H9 (cell line): Measurements from ENCODE around the gene SUOX. TPM values are rescaled to one million over a fixed set of nuclear protein-coding genes. Genes with fewer than 3 reads are reported as not detected.

ENCODE experiments used
- DNase-seq: peaks from one replicate; pipeline ENCODE4 v3.0.0-alpha.2; 2017
- H2AFZ ChIP-seq: one replicate; pipeline ENCODE4 v1.6.1; 2013; ENCODE audit warnings: mild to moderate bottlenecking, low read length, control low read depth, moderate library complexity
- H2AK5ac ChIP-seq: 2 replicates; pipeline ENCODE4 v1.6.1; 2013; ENCODE audit warnings: low read length, control low read depth, mixed read lengths; ENCODE audit not compliant: insufficient read length
- H2BK120ac ChIP-seq: one replicate; pipeline ENCODE4 v1.6.1; 2013; ENCODE audit warnings: low read depth, mild to moderate bottlenecking, low read length, control low read depth, inconsistent platforms; ENCODE audit not compliant: poor library complexity, severe bottlenecking
- H2BK12ac ChIP-seq: 2 replicates; pipeline ENCODE4 v1.6.1; 2013; ENCODE audit warnings: low read length, control low read depth, mixed read lengths, low read depth; ENCODE audit not compliant: insufficient read length
- H2BK15ac ChIP-seq: 2 replicates; pipeline ENCODE4 v1.6.1; 2013; ENCODE audit warnings: low read depth, low read length, control low read depth
- H2BK20ac ChIP-seq: one replicate; pipeline ENCODE4 v1.6.1; 2013; ENCODE audit warnings: low read depth, mild to moderate bottlenecking, low read length, control low read depth, inconsistent platforms; ENCODE audit not compliant: poor library complexity, severe bottlenecking
- H2BK5ac ChIP-seq: 2 replicates; pipeline ENCODE4 v1.6.1; 2013; ENCODE audit warnings: low read length, control low read depth, mixed read lengths; ENCODE audit not compliant: insufficient read length
- H3K14ac ChIP-seq: 2 replicates; pipeline ENCODE4 v1.6.1; 2013; ENCODE audit warnings: low read length, control low read depth; ENCODE audit not compliant: insufficient read depth
- H3K18ac ChIP-seq: 2 replicates; pipeline ENCODE4 v1.6.1; 2013; ENCODE audit warnings: low read depth, mild to moderate bottlenecking, mixed read lengths, low read length, control low read depth; ENCODE audit not compliant: insufficient read length
- H3K23ac ChIP-seq: 2 replicates; pipeline ENCODE4 v1.6.1; 2013; ENCODE audit warnings: low read length, control low read depth, mixed read lengths, low read depth; ENCODE audit not compliant: insufficient read length
- H3K23me2 ChIP-seq: 2 replicates; pipeline ENCODE4 v1.6.1; 2013; ENCODE audit warnings: low read depth, mild to moderate bottlenecking, mixed read lengths, low read length, control low read depth; ENCODE audit not compliant: insufficient read length, poor library complexity, severe bottlenecking
- H3K27ac ChIP-seq: 2 replicates; pipeline ENCODE4 v1.5.1; 2013; ENCODE audit warnings: low read length, control low read depth, mixed read lengths, low read depth; ENCODE audit not compliant: insufficient read length
- H3K27me3 ChIP-seq: 2 replicates; pipeline ENCODE4 v1.6.1; 2013; ENCODE audit warnings: low read length, control low read depth, inconsistent platforms; ENCODE audit not compliant: insufficient read depth
- H3K4ac ChIP-seq: 2 replicates; pipeline ENCODE4 v1.6.1; 2013; ENCODE audit warnings: low read depth, mild to moderate bottlenecking, control low read depth, inconsistent platforms, low read length, moderate library complexity
- H3K4me1 ChIP-seq: 2 replicates; pipeline ENCODE4 v1.6.1; 2013; ENCODE audit warnings: low read length, control low read depth, inconsistent platforms; ENCODE audit not compliant: insufficient read depth
- H3K4me2 ChIP-seq: 2 replicates; pipeline ENCODE4 v1.6.1; 2013; ENCODE audit warnings: low read length, control low read depth, mixed read lengths; ENCODE audit not compliant: insufficient read length, insufficient read depth
- H3K56ac ChIP-seq: 2 replicates; pipeline ENCODE4 v1.6.1; 2013; ENCODE audit warnings: low read depth, mild to moderate bottlenecking, mixed read lengths, low read length, control low read depth; ENCODE audit not compliant: insufficient read length
- H3K79me1 ChIP-seq: 2 replicates; pipeline ENCODE4 v1.6.1; 2013; ENCODE audit warnings: low read depth, mild to moderate bottlenecking, moderate library complexity, low read length, control low read depth, inconsistent platforms; ENCODE audit not compliant: insufficient read depth, poor library complexity, severe bottlenecking
- H3K79me2 ChIP-seq: 2 replicates; pipeline ENCODE4 v1.6.1; 2013; ENCODE audit warnings: low read length, control low read depth, inconsistent platforms; ENCODE audit not compliant: insufficient read depth
- H3K9ac ChIP-seq: 2 replicates; pipeline ENCODE4 v1.6.1; 2013; ENCODE audit warnings: low read length, control low read depth, mixed read lengths; ENCODE audit not compliant: insufficient read length; ENCODE audit errors: extremely low read depth
- H3K9me3 ChIP-seq: one replicate; pipeline ENCODE4 v1.6.1; 2013; ENCODE audit warnings: low read depth, low read length, inconsistent platforms; ENCODE audit not compliant: control insufficient read depth
- H3T11ph ChIP-seq: one replicate; pipeline ENCODE4 v1.6.1; 2013; ENCODE audit warnings: mild to moderate bottlenecking, low read length, control low read depth, inconsistent platforms
- H4K20me1 ChIP-seq: one replicate; pipeline ENCODE4 v1.6.1; 2013; ENCODE audit not compliant: control insufficient read depth, insufficient read length, insufficient read depth
- H4K5ac ChIP-seq: 2 replicates; pipeline ENCODE4 v1.6.1; 2013; ENCODE audit warnings: low read depth, mild to moderate bottlenecking, mixed read lengths, low read length, control low read depth; ENCODE audit not compliant: insufficient read length
- H4K8ac ChIP-seq: replicated peaks from 2 replicates; pipeline ENCODE4 v1.6.1; 2013; ENCODE audit warnings: low read length, control low read depth, mixed read lengths, low read depth; ENCODE audit not compliant: insufficient read length
- H4K91ac ChIP-seq: 2 replicates; pipeline ENCODE4 v1.6.1; 2013; ENCODE audit warnings: low read depth, mild to moderate bottlenecking, moderate library complexity, mixed read lengths, low read length, control low read depth; ENCODE audit not compliant: insufficient read length
- H3K27ac Mint-ChIP-seq, 3 experiments: 2 replicates in 2 of 3; 3 replicates in 1 of 3; pipeline ENCODE4 v1.8.0; 2020 to 2021; ENCODE audit warnings: mixed read lengths in 3 of 3, mild to moderate bottlenecking in 1 of 3, moderate library complexity in 1 of 3
- H3K27me3 Mint-ChIP-seq: 2 replicates; pipeline ENCODE4 v1.8.0; 2021; ENCODE audit warnings: low read depth, mild to moderate bottlenecking, moderate library complexity, mixed read lengths
- H3K36me3 Mint-ChIP-seq, 3 experiments: 2 replicates in 2 of 3; 3 replicates in 1 of 3; pipeline ENCODE4 v1.8.0; 2020 to 2021; ENCODE audit warnings: low read depth in 3 of 3, mixed read lengths in 3 of 3; ENCODE audit not compliant: insufficient read depth in 1 of 3
- H3K4me1 Mint-ChIP-seq, 2 experiments: 2 replicates each; pipeline ENCODE4 v1.8.0; 2020; ENCODE audit warnings: mixed read lengths in 2 of 2
- H3K4me3 Mint-ChIP-seq, 2 experiments: 2 replicates in 1 of 2; 3 replicates in 1 of 2; pipeline ENCODE4 v1.8.0; 2020 to 2021; ENCODE audit warnings: mild to moderate bottlenecking in 2 of 2, mixed read lengths in 2 of 2, moderate library complexity in 1 of 2
- H3K9me3 Mint-ChIP-seq, 2 experiments: 2 replicates in 1 of 2; 3 replicates in 1 of 2; pipeline ENCODE4 v1.8.0; 2020; ENCODE audit warnings: mild to moderate bottlenecking in 2 of 2, mixed read lengths in 2 of 2, moderate library complexity in 1 of 2
- CTCF ChIP-seq: fragments of 200-600 bp; sonication (generic); conservative IDR thresholded peaks from 3 replicates; pipeline ENCODE4 v1.8.0; 2021; ENCODE audit warnings: antibody characterized with exemption, mild to moderate bottlenecking
- WGBS: extraction: QIAGEN DNeasy Blood & Tissue Kit; methylation state at CpG from one replicate; pipeline ENCODE4 v1.1.7; 2013; ENCODE audit warnings: missing lambda C conversion rate, low lambda C conversion rate, mixed read lengths; ENCODE audit not compliant: insufficient read length; ENCODE audit errors: extremely low coverage; 5-methylcytosine and 5-hydroxymethylcytosine counted together
- total RNA-seq: library from RNA; stranded (reverse); gene quantifications from 2 replicates; pipeline ENCODE4 v1.2.1, GENCODE V29; 2021

The SUOX gene
- total RNA-seq, 1 experiment from 2014 or later, result 21.0 TPM

GRCh38 chr12:55957106-55957859 is 39.8 kb upstream of the SUOX start:
- Histone ChIP-seq H4K20me1 (no peaks in the 10 kb centered on the region), H2BK12ac (no peak overlapping the region), H3K4me1 (no peaks in the 10 kb centered on the region), H3K4me2 (no peak overlapping the region), H2BK120ac (no peak overlapping the region), H3T11ph (no peak overlapping the region), H3K23ac (no peak overlapping the region), H3K56ac (no peak overlapping the region), H3K18ac (no peak overlapping the region), H2BK15ac (no peak overlapping the region), H3K23me2 (no peaks in the 10 kb centered on the region), H3K27ac (no peak overlapping the region), H3K9ac (no peak overlapping the region), H2AK5ac (no peak overlapping the region), H4K91ac (no peak overlapping the region), H2AFZ (no peak overlapping the region), H3K4ac (no peak overlapping the region), H2BK5ac (no peak overlapping the region), H3K9me3 (no peaks in the 10 kb centered on the region), H2BK20ac (no peak overlapping the region), H4K8ac (no peak overlapping the region), H3K14ac (no peak overlapping the region), H4K5ac (no peak overlapping the region), H3K27me3 (no peaks in the 10 kb centered on the region), H3K79me1 (no peaks in the 10 kb centered on the region), H3K79me2 (no peaks in the 10 kb centered on the region)
- DNase-seq, result no peak
- Mint-ChIP-seq H3K36me3 (peaks cover 4 to 44% (median 23%) of the 10 kb centered on the region in 3 experiments; a peak in 6 of 7 replicates), H3K9me3 (no peaks in the 10 kb centered on the region), H3K27me3 (no peaks in the 10 kb centered on the region), H3K4me1 (no peaks in the 10 kb centered on the region; a peak in 1 of 4 replicates), H3K27ac (peak overlapping the region in 1 of 3 experiments; percentile 83; a peak in 1 of 7 replicates), H3K4me3 (no peak overlapping the region; a peak in 1 of 5 replicates)
- TF ChIP-seq CTCF, result no peak
- no CpG with 5 or more reads among the region's 5 CpGs for WGBS
